Raji (cell line): ENCODE results near the gene PLEKHA4.
A peak's percentile ranks its signal among the peaks of the same experiment; 100 is the strongest.

Experiments
- POLR2A ChIP-seq: IDR thresholded peaks from 2 replicates; pipeline ENCODE4 v1.6.1; 2011; ENCODE audit warnings: low read depth, low read length, control low read depth; ENCODE audit not compliant: insufficient read depth

The PLEKHA4 gene

DNA sequence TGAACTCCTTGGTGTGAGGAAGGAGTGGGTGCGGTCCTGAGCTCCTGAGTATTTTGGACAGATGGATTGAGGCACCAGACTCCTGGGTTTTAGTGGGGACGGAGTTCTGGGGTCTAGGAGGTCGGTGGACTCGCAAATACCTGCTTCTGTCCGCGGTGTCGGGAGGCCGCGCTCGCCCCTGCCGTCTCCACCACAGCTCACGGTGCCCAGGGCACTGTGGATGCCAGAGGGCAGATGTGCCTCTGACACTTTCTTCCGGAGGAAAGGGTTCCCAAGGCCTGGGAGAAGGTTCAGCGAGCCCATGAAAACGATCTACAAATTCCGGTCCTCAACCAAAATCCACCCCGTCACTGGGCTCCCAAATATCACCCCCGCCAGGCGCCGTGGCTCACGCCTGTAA is 26.8 kb upstream of the PLEKHA4 start:
- TF ChIP-seq POLR2A = no peak

- no peak for TF ChIP-seq POLR2A
Measured at GRCh38 chr19:48890551-48890950, 22.1 kb upstream of the PLEKHA4 start.

DNA sequence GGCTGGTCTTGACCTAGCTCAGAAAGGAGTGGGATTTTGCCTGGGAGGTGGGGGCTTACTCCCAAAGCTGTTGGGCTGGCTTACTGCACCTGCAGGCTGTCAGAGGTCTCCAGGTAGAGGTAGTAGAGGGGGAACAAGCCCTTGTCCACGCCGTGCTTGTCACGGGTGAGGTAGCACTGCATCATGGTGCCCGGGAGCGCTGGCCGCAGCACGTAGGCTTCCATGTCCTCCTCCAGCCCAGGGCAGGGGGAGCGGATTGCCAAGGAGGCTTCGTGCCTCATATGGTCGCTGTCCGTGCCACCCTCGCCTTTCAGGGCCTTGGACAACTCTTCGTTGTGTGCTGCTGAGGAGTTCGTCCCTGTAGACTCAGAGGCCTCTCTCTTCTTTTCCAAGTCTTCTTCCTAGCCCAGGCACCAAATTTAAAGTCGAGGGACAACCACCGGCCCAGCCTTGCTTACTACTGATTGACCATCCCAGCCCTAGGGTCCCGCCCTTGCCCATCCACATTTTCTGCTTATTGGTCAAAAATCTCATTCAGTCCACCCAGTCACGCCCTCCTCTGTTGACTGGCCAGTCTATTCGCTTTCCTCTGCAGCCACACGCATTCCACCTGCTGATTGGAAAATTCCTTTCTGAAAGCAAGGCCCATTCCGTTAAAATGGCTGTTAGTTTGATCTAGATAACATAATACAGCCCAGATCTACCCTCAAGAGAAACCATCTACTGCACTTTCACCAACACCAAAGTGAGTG is 19.6 kb upstream of the PLEKHA4 start:
- TF ChIP-seq POLR2A = no peak

- TF ChIP-seq POLR2A = no peak
Measured at GRCh38 chr19:48883726-48884125, 15.3 kb upstream of the PLEKHA4 start.

- TF ChIP-seq POLR2A = no peak
Measured at GRCh38 chr19:48881741-48882657, 13.6 kb upstream of the PLEKHA4 start.

GRCh38 chr19:48879025-48879637 is 10.7 kb upstream of the PLEKHA4 start:
- TF ChIP-seq POLR2A = no peak

DNA sequence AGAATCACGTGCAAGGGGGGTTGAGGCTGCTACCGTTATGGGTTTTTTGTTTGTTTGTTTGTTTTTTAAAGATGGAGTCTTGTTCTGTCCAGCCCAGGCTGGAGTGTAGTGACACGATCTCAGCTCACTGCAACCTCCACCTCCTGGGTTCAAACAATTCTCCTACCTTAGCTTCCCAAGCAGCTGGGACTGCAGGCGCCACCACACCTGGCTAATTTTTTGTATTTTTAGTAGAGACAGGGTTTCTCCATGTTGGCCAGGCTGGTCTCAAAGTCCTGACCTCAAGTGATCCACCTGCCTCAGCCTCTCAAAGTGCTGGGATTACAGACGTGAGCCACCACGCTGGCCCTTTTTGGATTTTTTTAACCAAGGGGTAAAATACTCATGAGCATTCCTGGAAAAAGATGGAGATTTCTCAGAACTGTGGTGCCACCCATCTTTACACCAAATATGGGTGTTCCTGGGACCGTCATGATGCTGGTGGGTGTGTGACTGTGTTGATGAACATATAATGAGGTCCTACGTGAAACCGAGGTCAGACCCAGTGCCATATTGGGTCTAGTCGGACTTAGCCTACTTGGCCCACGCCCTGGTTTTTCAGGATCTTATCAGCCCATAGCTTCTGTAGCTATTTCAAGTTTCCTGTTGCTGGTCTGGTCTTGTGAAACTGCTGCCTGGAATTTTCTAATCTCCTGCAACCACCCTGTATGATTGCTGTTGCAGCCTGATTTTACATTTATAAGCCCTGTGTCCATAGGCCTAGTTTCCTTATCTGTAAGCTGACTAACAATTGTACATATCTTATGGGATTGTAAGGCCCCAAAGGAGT is 10.0 kb upstream of the PLEKHA4 start:
- TF ChIP-seq POLR2A = no peak

DNA sequence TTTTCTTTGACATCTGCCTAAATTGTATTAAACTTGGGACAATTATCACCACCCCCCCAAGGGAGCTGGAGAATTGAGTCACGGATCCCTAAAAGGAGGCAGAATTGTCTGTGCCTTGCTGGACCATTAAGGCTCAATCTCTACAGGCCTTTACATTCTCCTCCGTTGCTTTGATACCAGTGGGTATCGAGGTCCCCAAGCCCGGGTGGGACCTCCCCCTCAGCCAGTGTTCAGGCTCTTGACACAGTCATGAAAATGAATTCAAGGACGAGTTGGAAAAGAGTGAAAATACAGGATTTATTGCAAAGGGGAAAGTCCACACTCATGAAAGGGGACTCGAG is 9.4 kb upstream of the PLEKHA4 start:
- TF ChIP-seq POLR2A = no peak

DNA sequence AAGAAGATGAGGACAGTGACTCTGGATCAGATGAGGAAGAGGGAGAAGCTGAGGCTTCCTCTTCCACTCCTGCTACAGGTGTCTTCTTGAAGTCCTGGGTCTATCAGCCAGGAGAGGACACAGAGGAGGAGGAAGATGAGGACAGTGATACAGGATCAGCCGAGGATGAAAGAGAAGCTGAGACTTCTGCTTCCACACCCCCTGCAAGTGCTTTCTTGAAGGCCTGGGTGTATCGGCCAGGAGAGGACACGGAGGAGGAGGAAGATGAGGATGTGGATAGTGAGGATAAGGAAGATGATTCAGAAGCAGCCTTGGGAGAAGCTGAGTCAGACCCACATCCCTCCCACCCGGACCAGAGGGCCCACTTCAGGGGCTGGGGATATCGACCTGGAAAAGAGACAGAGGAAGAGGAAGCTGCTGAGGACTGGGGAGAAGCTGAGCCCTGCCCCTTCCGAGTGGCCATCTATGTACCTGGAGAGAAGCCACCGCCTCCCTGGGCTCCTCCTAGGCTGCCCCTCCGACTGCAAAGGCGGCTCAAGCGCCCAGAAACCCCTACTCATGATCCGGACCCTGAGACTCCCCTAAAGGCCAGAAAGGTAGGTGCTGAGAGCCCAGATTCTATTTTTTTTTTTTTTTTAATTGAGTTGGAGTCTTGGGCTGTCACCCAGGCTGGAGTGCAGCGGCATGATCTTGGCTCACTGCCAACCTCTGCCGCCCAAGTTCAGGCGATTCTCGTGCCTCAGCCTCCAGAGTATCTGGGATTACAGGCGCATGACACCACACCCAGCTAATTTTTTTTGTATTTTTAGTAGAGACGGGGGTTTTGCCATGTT is 6.1 kb upstream of the PLEKHA4 start:
- no peak for TF ChIP-seq POLR2A

DNA sequence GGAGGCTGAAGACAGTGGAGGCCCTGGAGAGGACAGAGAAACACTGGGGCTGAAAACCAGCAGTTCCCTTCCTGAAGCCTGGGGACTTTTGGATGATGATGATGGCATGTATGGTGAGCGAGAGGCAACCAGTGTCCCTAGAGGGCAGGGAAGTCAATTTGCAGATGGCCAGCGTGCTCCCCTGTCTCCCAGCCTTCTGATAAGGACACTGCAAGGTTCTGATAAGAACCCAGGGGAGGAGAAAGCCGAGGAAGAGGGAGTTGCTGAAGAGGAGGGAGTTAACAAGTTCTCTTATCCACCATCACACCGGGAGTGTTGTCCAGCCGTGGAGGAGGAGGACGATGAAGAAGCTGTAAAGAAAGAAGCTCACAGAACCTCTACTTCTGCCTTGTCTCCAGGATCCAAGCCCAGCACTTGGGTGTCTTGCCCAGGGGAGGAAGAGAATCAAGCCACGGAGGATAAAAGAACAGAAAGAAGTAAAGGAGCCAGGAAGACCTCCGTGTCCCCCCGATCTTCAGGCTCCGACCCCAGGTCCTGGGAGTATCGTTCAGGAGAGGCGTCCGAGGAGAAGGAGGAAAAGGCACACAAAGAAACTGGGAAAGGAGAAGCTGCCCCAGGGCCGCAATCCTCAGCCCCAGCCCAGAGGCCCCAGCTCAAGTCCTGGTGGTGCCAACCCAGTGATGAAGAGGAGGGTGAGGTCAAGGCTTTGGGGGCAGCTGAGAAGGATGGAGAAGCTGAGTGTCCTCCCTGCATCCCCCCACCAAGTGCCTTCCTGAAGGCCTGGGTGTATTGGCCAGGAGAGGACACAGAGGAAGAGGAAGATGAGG is 5.3 kb upstream of the PLEKHA4 start:
- TF ChIP-seq POLR2A = no peak

GRCh38 chr19:48872884-48873475 is 4.6 kb upstream of the PLEKHA4 start:
- TF ChIP-seq POLR2A = peak; percentile 19; the same call in 1 of the 2 replicates

- TF ChIP-seq POLR2A = peak; percentile 100
Measured at GRCh38 chr19:48872182-48872883, 3.9 kb upstream of the PLEKHA4 start, which contains the start of gene PPP1R15A. TSS of gene PPP1R15A (plus strand) at chr19:48872421. CDS start at chr19:48873234, 813 bp downstream.
